ENCODE results near the gene KCND2.

GRCh38 chr7:120436487-120437060, 163.6 kb downstream of the KCND2 start:
- TF ChIP-seq CHD2 (IDR thresholded peaks at IDR 0.05; ENCODE audit: low read length) (no peak), POLR2A (IDR thresholded peaks at IDR 0.05; ENCODE audit: control extremely low read depth in 1 of 2, low read depth in 2 of 2, low read length in 2 of 2) (no peak), EP300 (IDR thresholded peaks at IDR 0.05; ENCODE audit: borderline replicate concordance in 1 of 2, low read depth in 2 of 2, low read length in 2 of 2) (no peak), YY1 (IDR thresholded peaks at IDR 0.05; ENCODE audit: low read depth, low read length) (no peak), EZH2 (IDR thresholded peaks at IDR 0.05; ENCODE audit: low read depth, low read length, severe bottlenecking) (no peak)
- TF ChIP-seq, protein P1, sequence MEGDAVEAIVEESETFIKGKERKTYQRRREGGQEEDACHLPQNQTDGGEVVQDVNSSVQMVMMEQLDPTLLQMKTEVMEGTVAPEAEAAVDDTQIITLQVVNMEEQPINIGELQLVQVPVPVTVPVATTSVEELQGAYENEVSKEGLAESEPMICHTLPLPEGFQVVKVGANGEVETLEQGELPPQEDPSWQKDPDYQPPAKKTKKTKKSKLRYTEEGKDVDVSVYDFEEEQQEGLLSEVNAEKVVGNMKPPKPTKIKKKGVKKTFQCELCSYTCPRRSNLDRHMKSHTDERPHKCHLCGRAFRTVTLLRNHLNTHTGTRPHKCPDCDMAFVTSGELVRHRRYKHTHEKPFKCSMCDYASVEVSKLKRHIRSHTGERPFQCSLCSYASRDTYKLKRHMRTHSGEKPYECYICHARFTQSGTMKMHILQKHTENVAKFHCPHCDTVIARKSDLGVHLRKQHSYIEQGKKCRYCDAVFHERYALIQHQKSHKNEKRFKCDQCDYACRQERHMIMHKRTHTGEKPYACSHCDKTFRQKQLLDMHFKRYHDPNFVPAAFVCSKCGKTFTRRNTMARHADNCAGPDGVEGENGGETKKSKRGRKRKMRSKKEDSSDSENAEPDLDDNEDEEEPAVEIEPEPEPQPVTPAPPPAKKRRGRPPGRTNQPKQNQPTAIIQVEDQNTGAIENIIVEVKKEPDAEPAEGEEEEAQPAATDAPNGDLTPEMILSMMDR (IDR thresholded peaks at IDR 0.05; ENCODE audit: control extremely low read depth in 1 of 3, insufficient read depth in 1 of 3, low read depth in 1 of 3, low read length in 3 of 3), result no peak
